Fibroblast of pulmonary artery (primary cell): Measurements from ENCODE around the gene KCNK6.
A peak's percentile ranks its signal among the peaks of the same experiment; 100 is the strongest.
"Not testable (repeated sequence)": the region's sequence is repeated elsewhere in the genome, so short reads cannot be mapped to it uniquely, and the experiment has no call there.

Experiments
- DNase-seq: peaks from one replicate; pipeline ENCODE4 v3.0.0-alpha.2; 2010; ENCODE audit warnings: low read depth
- H3K4me3 ChIP-seq: replicated peaks from 2 replicates; pipeline ENCODE4 v1.5.1; 2011; ENCODE audit warnings: low read depth, mild to moderate bottlenecking, control low read depth, low read length, moderate library complexity
- TF ChIP-seq, protein P1 (sequence below): IDR thresholded peaks from 2 replicates; pipeline ENCODE4 v1.5.1; 2011; ENCODE audit warnings: mild to moderate bottlenecking, control low read depth, low read length, inconsistent platforms; ENCODE audit errors: missing control alignments

Gene KCNK6

DNA sequence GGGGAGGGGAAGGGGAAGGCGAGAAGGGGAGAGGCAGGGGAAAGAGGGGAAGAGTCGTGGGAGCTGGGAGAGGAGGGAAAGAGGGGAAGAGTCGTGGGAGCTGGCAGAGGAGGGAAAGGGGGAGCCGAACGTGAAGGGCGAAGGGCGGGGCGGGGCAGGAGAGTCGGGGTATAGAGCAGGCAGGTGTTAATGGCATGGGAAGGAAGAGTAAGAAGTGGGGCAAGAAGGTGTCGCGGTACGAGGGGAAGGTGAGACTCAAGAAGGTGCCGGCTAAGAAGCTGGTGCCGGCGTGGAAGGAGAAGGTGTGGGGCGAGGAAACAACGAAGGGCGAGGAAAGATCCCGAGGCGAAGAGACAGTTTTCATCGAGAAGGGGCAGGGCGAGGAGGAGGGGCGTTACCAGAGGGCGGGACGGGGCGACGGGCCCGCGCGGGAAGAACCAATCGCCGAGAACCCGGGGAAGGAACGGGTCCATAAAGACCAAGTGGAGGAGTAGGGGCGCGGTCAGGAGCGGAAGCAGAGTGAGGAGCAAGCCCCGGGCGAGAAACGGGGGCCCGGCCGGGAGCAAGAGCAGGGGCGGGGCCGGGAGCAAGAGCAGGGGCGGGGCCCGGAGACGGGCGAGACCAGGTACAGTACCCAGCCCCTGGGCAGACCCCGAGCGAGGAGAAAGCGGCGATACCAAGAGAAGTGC lies 16.4 kb downstream of the KCNK6 start:
- H3K4me3 ChIP-seq: peak overlapping the region; percentile 72
- TF ChIP-seq, protein P1, sequence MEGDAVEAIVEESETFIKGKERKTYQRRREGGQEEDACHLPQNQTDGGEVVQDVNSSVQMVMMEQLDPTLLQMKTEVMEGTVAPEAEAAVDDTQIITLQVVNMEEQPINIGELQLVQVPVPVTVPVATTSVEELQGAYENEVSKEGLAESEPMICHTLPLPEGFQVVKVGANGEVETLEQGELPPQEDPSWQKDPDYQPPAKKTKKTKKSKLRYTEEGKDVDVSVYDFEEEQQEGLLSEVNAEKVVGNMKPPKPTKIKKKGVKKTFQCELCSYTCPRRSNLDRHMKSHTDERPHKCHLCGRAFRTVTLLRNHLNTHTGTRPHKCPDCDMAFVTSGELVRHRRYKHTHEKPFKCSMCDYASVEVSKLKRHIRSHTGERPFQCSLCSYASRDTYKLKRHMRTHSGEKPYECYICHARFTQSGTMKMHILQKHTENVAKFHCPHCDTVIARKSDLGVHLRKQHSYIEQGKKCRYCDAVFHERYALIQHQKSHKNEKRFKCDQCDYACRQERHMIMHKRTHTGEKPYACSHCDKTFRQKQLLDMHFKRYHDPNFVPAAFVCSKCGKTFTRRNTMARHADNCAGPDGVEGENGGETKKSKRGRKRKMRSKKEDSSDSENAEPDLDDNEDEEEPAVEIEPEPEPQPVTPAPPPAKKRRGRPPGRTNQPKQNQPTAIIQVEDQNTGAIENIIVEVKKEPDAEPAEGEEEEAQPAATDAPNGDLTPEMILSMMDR: no peak
- DNase-seq: peak; percentile 95

- TF ChIP-seq, protein P1: no peak
- H3K4me3 ChIP-seq: peak overlapping the region; percentile 72
- DNase-seq: peak; percentile 92
These were observed 17.2 kb downstream of the KCNK6 start for GRCh38 chr19:38336638-38337359.

GRCh38 chr19:38337360-38337653 lies 17.7 kb downstream of the KCNK6 start:
- TF ChIP-seq, protein P1: no peak
- H3K4me3 ChIP-seq: no peak overlapping the region
- no peak for DNase-seq

- DNase-seq: not testable (repeated sequence)
These were observed 19.4 kb downstream of the KCNK6 start for GRCh38 chr19:38339011-38339410.

DNA sequence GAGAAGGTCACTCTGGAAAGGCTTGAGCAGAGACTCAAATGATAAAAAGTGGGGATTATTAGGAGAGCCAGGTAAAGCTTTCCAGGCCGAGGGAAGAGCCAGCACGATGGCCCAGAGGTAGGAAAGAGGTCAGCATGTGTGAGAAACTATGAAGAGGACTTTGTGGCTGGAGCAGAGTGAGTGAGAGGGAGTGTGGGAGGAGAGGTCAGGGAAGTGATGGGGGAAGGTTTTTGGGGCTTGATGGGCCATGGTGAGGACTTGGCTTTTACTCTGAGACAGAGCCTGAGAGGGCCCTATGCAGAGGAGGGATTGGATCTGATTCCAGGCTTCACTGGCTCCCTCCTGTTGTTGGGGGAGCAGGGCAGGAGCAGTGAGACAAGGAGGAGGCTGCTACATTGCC lies 21.3 kb downstream of the KCNK6 start:
- TF ChIP-seq, protein P1: no peak
- no peak for DNase-seq
- no peak overlapping the region for H3K4me3 ChIP-seq

More at GRCh38 chr19:38339011-38339410, 19.4 kb downstream of the KCNK6 start:
- H3K4me3 ChIP-seq: not testable (repeated sequence)

GRCh38 chr19:38346837-38347236 lies 27.2 kb downstream of the KCNK6 start:
- DNase-seq: no peak
- TF ChIP-seq, protein P1: no peak

GRCh38 chr19:38350883-38351282 lies 31.2 kb downstream of the KCNK6 start:
- TF ChIP-seq, protein P1: no peak
- DNase-seq: no peak
- no peak overlapping the region for H3K4me3 ChIP-seq

More at GRCh38 chr19:38346837-38347236, 27.2 kb downstream of the KCNK6 start:
- no peak overlapping the region for H3K4me3 ChIP-seq
